Adrenal gland (tissue), 12 donors: Measurements from ENCODE around the gene CHP2. TPM values are rescaled to one million over a fixed set of nuclear protein-coding genes. Genes with fewer than 3 reads are reported as not detected.

Source experiments
- DNase-seq, 7 donors: peaks; one replicate each; pipeline ENCODE4 v3.0.0-alpha.2; 2019 to 2020
- H3K27ac ChIP-seq, 5 donors: fragments of 200-600 bp; sonication (generic) in 4 of 5; 1 replicate in 3 of 5; 2 replicates in 2 of 5; pipeline versions ENCODE4 v1.5.1 to v1.8.0; 2016 to 2020; ENCODE audit warnings: mild to moderate bottlenecking in 1 of 5
- H3K27me3 ChIP-seq: fragments of 200-600 bp; 2 replicates; pipeline ENCODE4 v1.8.0; 2021
- H3K36me3 ChIP-seq, 2 donors: fragments of 200-600 bp; replicated peaks in 1 of 2; 1 replicate in 1 of 2; 2 replicates in 1 of 2; pipeline versions ENCODE4 v1.5.1 to v1.8.0; 2018 to 2022
- H3K4me1 ChIP-seq, 2 donors: fragments of 200-600 bp; replicated peaks in 1 of 2; 1 replicate in 1 of 2; 2 replicates in 1 of 2; pipeline versions ENCODE4 v1.5.1 to v1.8.0; 2018 to 2021
- H3K4me3 ChIP-seq, 4 donors: fragments of 200-600 bp; sonication (generic) in 3 of 4; one replicate each; pipeline ENCODE4 v1.5.1; 2016 to 2018
- H3K9me3 ChIP-seq, 3 donors: fragments of 200-600 bp; sonication (generic) in 1 of 3; replicated peaks in 1 of 3; 1 replicate in 2 of 3; 2 replicates in 1 of 3; pipeline versions ENCODE4 v1.5.1 to v1.8.0; 2016 to 2021
- POLR2A ChIP-seq, 2 donors: fragments of 450-650 bp; IDR thresholded peaks; one replicate each; pipeline ENCODE4 v1.6.1; 2017; ENCODE audit warnings: antibody characterized with exemption in 2 of 2, mild to moderate bottlenecking in 2 of 2, moderate library complexity in 1 of 2
- WGBS, 4 donors: extraction: QIAGEN DNeasy Blood & Tissue Kit in 2 of 4; methylation state at CpG; one replicate each; pipeline versions ENCODE4 v1.1.5 to v1.1.7; 2013 to 2017; 5-methylcytosine and 5-hydroxymethylcytosine counted together
- intact Hi-C, 2 donors: fragments of 100-400 bp; cut with DNase I; formaldehyde crosslinking; loops; one replicate each; pipeline versions ENCODE4 v1.14.1 to v1.15.0; 2022 to 2023
- polyA plus RNA-seq, 3 donors: library from polyadenylated mRNA; stranded (reverse); fragments of 200-250 nt in 2 of 3; fragments of 350-450 nt in 1 of 3; fragmentation: Illumina TruSeq in 1 of 3; extraction: RNeasy Lipid Tissue Mini Kit (QIAGEN cat#74804) in 1 of 3; gene quantifications; one replicate each; pipeline ENCODE4 v1.2.3, GENCODE V29; 2013 to 2014
- total RNA-seq, 9 donors: library from RNA; depleted of rRNA in 4 of 9; stranded (reverse); fragments of >200 nt in 4 of 9; fragments of 120-200 nt in 1 of 9; fragmentation: NEBNext Ultra II Directional in 1 of 9; extraction: Animal tissue kit (Norgen Biotek cat#: 25700) in 1 of 9; gene quantifications; one replicate each; pipeline versions ENCODE4 v1.1.0 to v1.2.4, GENCODE V29; 2013 to 2023
- TF ChIP-seq, protein P1 (sequence below), 6 experiments: fragments of 450-650 bp in 4 of 6; fragments of 200-600 bp in 2 of 6; sonication (generic) in 1 of 6; IDR thresholded peaks; 1 replicate in 5 of 6; 2 replicates in 1 of 6; pipeline versions ENCODE4 v1.5.1 to v1.8.0; 2016 to 2021; ENCODE audit warnings: antibody characterized with exemption in 6 of 6, mild to moderate bottlenecking in 2 of 6, moderate library complexity in 1 of 6
- donor health status: healthy with polysubstance abuse.
- donor health status: Bipolar disorder and iron deficiency.
- donor health status: DM: yes; HTN: yes; CAD: no.
- donor health status: DM: no; HTN: no; CAD: no.
- donor health status: DM: no; HTN: no; CAD: no.
- donor health status: DM: yes; HTN: yes; CAD: no.

The CHP2 gene
- total and polyA plus RNA-seq, 12 donors, result 0.07 to 1.4 (median 0.12) TPM; not detected in 8

DNA sequence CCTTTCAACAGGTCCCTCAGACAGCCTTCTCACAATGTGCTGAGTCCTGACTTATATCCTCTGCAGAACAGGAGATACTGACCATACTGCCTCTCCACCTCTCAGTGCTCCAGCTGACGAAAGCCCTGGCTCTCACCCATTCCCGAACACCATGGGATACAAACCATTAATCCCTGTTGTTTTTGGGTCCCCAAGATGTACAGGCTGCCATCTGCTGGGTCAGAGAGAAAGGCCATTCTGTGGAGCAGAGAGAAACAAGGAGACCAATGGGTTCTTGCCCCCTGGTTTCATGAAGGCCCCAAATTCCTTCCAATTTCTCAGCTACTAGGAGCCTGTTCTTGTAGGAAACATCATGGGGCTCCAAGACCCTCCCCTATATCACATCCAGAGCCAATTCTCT is 44.8 kb upstream of the CHP2 start:
- WGBS, 4 donors, result 74 to 86% (median 80%) methylated on average over 2 of the region's 2 CpGs
- TF ChIP-seq, protein P1, sequence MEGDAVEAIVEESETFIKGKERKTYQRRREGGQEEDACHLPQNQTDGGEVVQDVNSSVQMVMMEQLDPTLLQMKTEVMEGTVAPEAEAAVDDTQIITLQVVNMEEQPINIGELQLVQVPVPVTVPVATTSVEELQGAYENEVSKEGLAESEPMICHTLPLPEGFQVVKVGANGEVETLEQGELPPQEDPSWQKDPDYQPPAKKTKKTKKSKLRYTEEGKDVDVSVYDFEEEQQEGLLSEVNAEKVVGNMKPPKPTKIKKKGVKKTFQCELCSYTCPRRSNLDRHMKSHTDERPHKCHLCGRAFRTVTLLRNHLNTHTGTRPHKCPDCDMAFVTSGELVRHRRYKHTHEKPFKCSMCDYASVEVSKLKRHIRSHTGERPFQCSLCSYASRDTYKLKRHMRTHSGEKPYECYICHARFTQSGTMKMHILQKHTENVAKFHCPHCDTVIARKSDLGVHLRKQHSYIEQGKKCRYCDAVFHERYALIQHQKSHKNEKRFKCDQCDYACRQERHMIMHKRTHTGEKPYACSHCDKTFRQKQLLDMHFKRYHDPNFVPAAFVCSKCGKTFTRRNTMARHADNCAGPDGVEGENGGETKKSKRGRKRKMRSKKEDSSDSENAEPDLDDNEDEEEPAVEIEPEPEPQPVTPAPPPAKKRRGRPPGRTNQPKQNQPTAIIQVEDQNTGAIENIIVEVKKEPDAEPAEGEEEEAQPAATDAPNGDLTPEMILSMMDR (IDR thresholded peaks at IDR 0.05), result no peak
- no peak for TF ChIP-seq POLR2A (IDR thresholded peaks at IDR 0.05)
- intact Hi-C loops, result no loop called here
- H3K4me3 ChIP-seq, result no peak overlapping the region
- no peaks in the 10 kb centered on the region for H3K36me3 ChIP-seq
- DNase-seq, result no peak
- no peaks in the 10 kb centered on the region for H3K4me1 ChIP-seq
- H3K9me3 ChIP-seq, result no peaks in the 10 kb centered on the region
- peaks cover 25% of the 10 kb centered on the region for H3K27me3 ChIP-seq
- H3K27ac ChIP-seq, result no peak overlapping the region

DNA sequence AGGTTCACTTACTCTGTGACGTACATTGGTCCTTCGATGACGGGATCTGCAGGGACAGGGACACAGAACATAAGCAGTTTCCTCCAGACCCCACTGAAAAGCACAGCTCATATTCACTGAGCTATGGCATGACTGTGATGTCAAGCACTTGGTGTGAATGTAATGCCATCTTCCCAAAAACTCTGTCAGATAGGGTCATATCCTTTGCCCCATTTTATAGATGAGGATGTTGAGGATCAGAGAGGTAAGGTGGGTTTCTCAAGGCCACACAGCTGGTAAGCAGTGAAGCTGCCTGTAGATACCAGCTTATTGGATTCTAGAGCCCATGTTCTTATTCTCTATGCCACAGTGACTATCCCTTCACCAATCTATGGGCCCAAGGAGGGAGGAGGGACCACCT is 44.3 kb upstream of the CHP2 start:
- no peaks in the 10 kb centered on the region for H3K9me3 ChIP-seq
- TF ChIP-seq, protein P1 (IDR thresholded peaks at IDR 0.05), result no peak
- no peak for TF ChIP-seq POLR2A (IDR thresholded peaks at IDR 0.05)
- no peaks in the 10 kb centered on the region for H3K36me3 ChIP-seq
- WGBS, 4 donors, result 82 to 93% (median 87%) methylated on average over 3 of the region's 3 CpGs
- no peak overlapping the region for H3K4me3 ChIP-seq
- H3K27ac ChIP-seq, result no peak overlapping the region
- intact Hi-C loops, result no loop called here
- no peaks in the 10 kb centered on the region for H3K4me1 ChIP-seq
- DNase-seq, result no peak
- peaks cover 30% of the 10 kb centered on the region for H3K27me3 ChIP-seq

DNA sequence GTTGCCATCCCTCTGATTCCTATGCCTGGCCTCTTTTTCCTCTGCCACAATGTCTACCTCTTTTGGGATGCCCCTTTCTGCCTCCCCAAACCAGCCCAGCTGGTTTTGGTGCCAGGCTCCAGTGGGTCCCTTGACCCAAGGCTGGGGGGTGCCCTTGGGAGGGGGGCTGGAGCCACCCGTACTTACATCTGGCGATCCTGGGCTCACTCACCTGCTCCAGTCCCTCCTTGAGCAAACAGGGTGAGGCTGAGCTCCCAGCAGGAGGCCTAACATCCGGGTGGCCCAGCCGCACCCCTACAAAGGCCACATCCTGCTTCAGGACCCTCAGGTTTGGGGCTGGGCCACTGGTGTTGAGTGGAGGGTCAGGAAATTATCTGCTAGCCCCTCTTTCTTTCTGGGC is 43.0 kb upstream of the CHP2 start:
- Histone ChIP-seq H3K4me1 (no peaks in the 10 kb centered on the region), H3K4me3 (no peak overlapping the region), H3K27me3 (peaks cover 34% of the 10 kb centered on the region), H3K9me3 (no peaks in the 10 kb centered on the region), H3K36me3 (no peaks in the 10 kb centered on the region), H3K27ac (no peak overlapping the region)
- intact Hi-C loops, result no loop called here
- TF ChIP-seq, protein P1 (IDR thresholded peaks at IDR 0.05), result no peak
- no peak for TF ChIP-seq POLR2A (IDR thresholded peaks at IDR 0.05)
- DNase-seq, result no peak
- 60 to 81% (median 75%) methylated on average over 3 to 4 of the region's 4 CpGs for WGBS, 4 donors

DNA sequence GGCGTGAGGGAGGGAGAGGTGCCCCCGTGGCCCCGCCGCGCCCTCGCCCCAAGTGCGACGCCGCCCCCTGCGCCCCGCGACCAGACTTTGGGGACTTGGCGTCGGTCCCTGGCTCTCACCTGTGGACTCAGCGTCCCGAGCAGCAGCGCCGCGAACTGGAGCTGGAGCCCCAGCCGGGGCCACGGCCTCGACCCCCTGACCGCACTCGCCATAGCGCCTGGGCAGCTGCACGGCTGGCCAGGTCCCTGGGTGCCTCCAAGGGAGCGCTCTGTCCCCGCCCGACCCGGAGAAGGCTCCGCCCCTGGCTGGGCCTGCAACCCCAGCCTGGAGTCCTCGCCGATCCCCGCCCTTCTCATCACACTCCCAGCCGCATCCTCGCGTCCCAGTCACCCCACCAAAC is 41.9 kb upstream of the CHP2 start, which contains the start of gene ERN2:
ERN2 (minus strand) TSS at position 247 of the 400 bp plus-strand sequence; CDS start at position 212, 35 bp downstream.
- Histone ChIP-seq H3K9me3 (no peaks in the 10 kb centered on the region), H3K36me3 (no peaks in the 10 kb centered on the region), H3K4me1 (no peaks in the 10 kb centered on the region), H3K27me3 (peaks cover 34% of the 10 kb centered on the region), H3K4me3 (no peak within 1 kb of the TSS), H3K27ac (no peak within 1 kb of the TSS)
- no peak for DNase-seq
- intact Hi-C loops, result no loop called here
- TF ChIP-seq, protein P1 (IDR thresholded peaks at IDR 0.05), result no peak
- TF ChIP-seq POLR2A (IDR thresholded peaks at IDR 0.05), result no peak
- 0 to 6% (median 4%) methylated on average over 5 to 37 of the region's 37 CpGs for WGBS, 4 donors
